ENCODE data around the gene EPHA2. TPM values are rescaled to one million over a fixed set of nuclear protein-coding genes. Genes with fewer than 3 reads are reported as not detected.

EPHA2 gene
- polyA plus RNA-seq, 1 experiment, result 19.1 TPM

DNA sequence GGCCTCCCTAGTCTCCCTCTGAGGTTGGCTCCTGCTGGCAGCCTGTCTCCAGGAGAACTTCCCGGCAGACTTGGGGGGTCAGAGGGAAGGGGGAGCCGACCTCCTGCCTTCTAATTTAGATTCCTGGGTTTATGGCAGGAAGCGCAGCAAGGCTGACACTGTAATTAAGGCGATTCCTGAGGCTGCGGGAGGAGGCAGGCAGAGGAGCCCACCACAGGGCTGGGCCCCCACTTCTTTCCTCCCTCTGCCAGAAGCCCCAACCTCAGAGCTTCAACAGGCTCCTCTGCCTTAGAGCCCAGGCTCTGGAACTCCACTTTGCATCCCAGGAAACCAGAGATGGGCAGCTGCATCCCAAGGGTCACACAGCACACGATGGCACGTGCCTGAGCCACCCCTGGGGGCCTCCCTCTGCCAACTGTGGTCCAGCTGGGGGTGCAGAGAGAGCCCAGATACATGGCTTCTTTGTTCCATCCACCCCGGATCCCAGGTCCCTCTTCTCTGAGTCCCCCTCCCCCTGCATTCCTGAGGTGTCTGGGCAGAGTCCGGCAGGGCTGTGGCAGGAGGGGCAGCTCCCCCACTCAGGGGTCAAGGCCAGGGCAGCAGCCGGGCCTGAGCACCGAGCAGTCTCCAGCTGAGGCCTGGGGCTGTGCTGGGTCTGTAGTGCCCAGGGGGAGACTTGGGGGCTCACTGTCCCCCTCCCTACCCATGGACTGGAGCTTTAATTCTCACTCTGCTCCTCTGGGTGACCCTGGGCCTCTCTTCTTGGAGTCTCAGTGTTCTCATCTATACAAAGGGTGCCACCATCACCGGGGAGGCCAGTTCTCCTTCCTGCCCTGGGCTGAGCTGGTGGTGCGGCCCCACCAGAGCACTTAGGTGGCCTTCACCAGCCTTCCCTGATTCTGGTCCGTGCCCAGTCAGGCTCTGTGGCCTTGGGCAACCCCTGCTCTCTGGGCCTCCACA is 43.0 kb downstream of the EPHA2 start:
- ChIA-PET POLR2A (no interaction called here), CTCF (interaction anchor here (0.8 to 1.5 kb wide), 2 partner anchors 30 kb away, joined by 3 to 6 read pairs; no protein-coding TSS in a partner anchor)
- no peaks in the 10 kb centered on the region for H3K27me3 ChIP-seq (ENCODE audit: control insufficient read depth, insufficient read depth, low read length)
- peaks cover 12% of the 10 kb centered on the region for H3K9me3 ChIP-seq (ENCODE audit: control insufficient read depth, insufficient read depth, low read length)
- TF ChIP-seq, protein P1, sequence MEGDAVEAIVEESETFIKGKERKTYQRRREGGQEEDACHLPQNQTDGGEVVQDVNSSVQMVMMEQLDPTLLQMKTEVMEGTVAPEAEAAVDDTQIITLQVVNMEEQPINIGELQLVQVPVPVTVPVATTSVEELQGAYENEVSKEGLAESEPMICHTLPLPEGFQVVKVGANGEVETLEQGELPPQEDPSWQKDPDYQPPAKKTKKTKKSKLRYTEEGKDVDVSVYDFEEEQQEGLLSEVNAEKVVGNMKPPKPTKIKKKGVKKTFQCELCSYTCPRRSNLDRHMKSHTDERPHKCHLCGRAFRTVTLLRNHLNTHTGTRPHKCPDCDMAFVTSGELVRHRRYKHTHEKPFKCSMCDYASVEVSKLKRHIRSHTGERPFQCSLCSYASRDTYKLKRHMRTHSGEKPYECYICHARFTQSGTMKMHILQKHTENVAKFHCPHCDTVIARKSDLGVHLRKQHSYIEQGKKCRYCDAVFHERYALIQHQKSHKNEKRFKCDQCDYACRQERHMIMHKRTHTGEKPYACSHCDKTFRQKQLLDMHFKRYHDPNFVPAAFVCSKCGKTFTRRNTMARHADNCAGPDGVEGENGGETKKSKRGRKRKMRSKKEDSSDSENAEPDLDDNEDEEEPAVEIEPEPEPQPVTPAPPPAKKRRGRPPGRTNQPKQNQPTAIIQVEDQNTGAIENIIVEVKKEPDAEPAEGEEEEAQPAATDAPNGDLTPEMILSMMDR (IDR thresholded peaks at IDR 0.05; ENCODE audit: low read depth, low read length), result no peak
- H3K27ac ChIP-seq (ENCODE audit: low read depth, low read length), result peak overlapping the region; percentile 11
- H3K4me3 ChIP-seq (ENCODE audit: low read depth, low read length), result no peak overlapping the region
- no peak for DNase-seq (ENCODE audit: low read depth, low spot score)

DNA sequence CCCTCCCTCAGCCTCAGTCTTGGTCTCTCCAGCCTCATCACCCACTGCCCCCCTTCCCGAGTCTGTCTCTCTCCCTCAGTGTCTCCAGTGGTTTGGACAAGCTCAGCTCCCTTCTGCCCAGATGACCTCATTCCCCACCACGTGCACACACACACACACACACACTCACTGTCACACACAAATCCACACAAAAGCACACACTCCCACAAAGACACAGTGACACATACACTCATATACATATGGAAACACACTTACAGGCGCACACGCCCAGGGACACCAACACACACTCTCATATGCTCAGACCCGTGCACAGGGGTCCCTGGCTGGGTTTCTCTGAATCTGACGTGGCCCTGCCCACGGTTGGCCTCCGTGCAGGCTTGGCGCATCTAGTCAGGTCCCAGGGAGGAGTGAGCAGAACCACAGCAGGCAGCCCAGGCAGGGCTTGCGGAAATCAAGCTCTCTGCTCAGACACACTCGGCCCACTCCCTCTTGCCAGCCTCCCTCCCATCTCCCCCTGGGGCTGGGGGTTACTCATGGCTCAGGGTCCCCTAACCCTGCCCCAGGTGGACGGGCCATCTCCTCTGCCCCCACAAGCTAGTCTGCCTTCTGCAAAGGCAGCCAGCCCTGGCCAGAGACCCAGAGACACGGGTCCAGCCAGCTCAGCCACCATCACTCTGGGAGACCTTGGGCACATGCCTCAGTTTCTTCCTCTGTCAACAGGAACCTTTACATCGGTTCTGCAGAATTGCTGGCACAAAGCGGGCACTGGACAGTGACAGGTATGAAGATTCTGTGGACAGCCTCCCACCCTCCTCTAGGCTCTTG is 43.9 kb downstream of the EPHA2 start:
- H3K27ac ChIP-seq (ENCODE audit: low read depth, low read length), result peak overlapping the region; percentile 11
- H3K9me3 ChIP-seq (ENCODE audit: control insufficient read depth, insufficient read depth, low read length), result peaks cover 15% of the 10 kb centered on the region
- CTCF ChIA-PET, result interaction anchor here (1.5 kb wide), 1 partner anchor 30 kb away, joined by 6 read pairs; no protein-coding TSS in a partner anchor
- POLR2A ChIA-PET, result interaction anchor here (0.6 kb wide), 1 partner anchor 13 kb away, joined by 3 read pairs; no protein-coding TSS in a partner anchor
- no peak overlapping the region for H3K4me3 ChIP-seq (ENCODE audit: low read depth, low read length)
- peak; percentile 53 for DNase-seq (ENCODE audit: low read depth, low spot score)
- peaks cover 2% of the 10 kb centered on the region for H3K27me3 ChIP-seq (ENCODE audit: control insufficient read depth, insufficient read depth, low read length)
- TF ChIP-seq, protein P1 (IDR thresholded peaks at IDR 0.05; ENCODE audit: low read depth, low read length), result no peak

DNA sequence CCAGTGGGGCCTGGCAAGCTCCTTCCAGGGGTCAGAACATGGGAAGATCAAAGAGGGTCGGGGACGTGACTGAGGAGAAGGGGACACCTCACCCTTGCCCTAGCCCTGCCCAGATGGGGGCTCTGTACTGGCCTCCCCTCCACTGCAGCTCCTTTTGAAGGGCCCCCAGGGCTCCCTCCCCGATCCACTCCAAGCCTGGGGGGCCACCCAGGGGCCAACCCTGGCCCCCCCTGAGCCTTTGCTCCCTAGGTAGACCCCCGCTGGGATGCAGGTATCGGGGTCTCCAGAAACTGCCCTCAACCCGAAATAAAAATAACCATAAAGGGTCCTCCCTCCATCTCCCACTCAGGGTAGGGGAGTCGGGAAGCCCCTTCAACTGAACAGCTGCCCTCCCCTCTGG is 45.0 kb downstream of the EPHA2 start:
- peaks cover 3% of the 10 kb centered on the region for H3K27me3 ChIP-seq (ENCODE audit: control insufficient read depth, insufficient read depth, low read length)
- peaks cover 15% of the 10 kb centered on the region for H3K9me3 ChIP-seq (ENCODE audit: control insufficient read depth, insufficient read depth, low read length)
- CTCF ChIA-PET, result interaction anchor here (1.0 to 1.5 kb wide), 2 partner anchors 29 to 36 kb away, joined by 3 read pairs; no protein-coding TSS in a partner anchor
- no peak overlapping the region for H3K27ac ChIP-seq (ENCODE audit: low read depth, low read length)
- POLR2A ChIA-PET, result no interaction called here
- no peak overlapping the region for H3K4me3 ChIP-seq (ENCODE audit: low read depth, low read length)
- TF ChIP-seq, protein P1 (IDR thresholded peaks at IDR 0.05; ENCODE audit: low read depth, low read length), result no peak
- no peak for DNase-seq (ENCODE audit: low read depth, low spot score)

DNA sequence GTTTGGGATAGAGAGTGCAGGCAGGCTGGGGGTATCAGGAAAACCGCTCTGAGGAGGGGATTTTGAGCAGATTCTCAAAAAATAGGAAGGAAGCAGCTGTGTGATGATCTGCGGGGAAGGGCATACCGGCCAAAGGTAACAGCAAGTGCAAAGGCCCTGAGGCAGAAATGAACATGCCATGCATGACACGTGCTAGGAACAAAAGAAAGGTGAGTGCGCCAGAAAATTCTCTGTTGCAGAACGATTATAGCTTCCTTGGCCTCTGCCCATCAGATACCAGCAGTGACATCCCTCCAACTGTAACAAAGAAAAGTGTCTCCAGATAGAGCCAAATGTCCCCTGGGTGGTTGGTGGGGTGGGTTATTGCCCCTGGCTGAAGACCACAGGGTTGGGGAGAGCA is 45.4 kb downstream of the EPHA2 start:
- Histone ChIP-seq H3K4me3 (ENCODE audit: low read depth, low read length) (no peak overlapping the region), H3K27ac (ENCODE audit: low read depth, low read length) (no peak overlapping the region), H3K9me3 (ENCODE audit: control insufficient read depth, insufficient read depth, low read length) (peaks cover 15% of the 10 kb centered on the region), H3K27me3 (ENCODE audit: control insufficient read depth, insufficient read depth, low read length) (peaks cover 3% of the 10 kb centered on the region)
- ChIA-PET CTCF (interaction anchor here (0.6 to 1.5 kb wide), 3 partner anchors 11 to 35 kb away, joined by 3 read pairs; no protein-coding TSS in a partner anchor), POLR2A (no interaction called here)
- TF ChIP-seq, protein P1 (IDR thresholded peaks at IDR 0.05; ENCODE audit: low read depth, low read length), result no peak
- DNase-seq (ENCODE audit: low read depth, low spot score), result no peak
